Panc1 (cell line): ENCODE measurements around the gene GRAMD4. TPM values are rescaled to one million over a fixed set of nuclear protein-coding genes. Genes with fewer than 3 reads are reported as not detected.

Experiments used
- ATAC-seq: fragments of 200-7000 bp; cut with Tn5 transposase; 2 replicates; pipeline ENCODE4 v1.9.1; 2020; ENCODE audit warnings: mild to moderate bottlenecking, moderate library complexity
- BruUV-seq: library from RNA; stranded (reverse); fragments of 400-500 nt; replicated peaks from 2 replicates; lab custom pipeline; 2021; lab: Mats Ljungman, UMichigan
- CTCF ChIA-PET: fragments of 300-600 bp; sonication (Branson Sonifier 250); formaldehyde crosslinking; loops from one replicate; lab custom pipeline; 2022; ENCODE audit warnings: antibody characterized with exemption; lab: Charles Lee
- POLR2A ChIA-PET: fragments of 300-600 bp; sonication (Branson Sonifier 250); formaldehyde crosslinking; loops from one replicate; lab custom pipeline; 2022; ENCODE audit warnings: antibody characterized with exemption; lab: Charles Lee
- DNase-seq: peaks from one replicate; pipeline ENCODE4 v3.0.0-alpha.2; 2010; ENCODE audit warnings: low read depth, low spot score
- H3K27ac ChIP-seq: 2 replicates; pipeline ENCODE4 v1.5.1; 2011; ENCODE audit warnings: mild to moderate bottlenecking, low read length, inconsistent platforms
- H3K27me3 ChIP-seq: fragments of 200-500 bp; sonication (Bioruptor generic); 2 replicates; pipeline ENCODE4 v1.6.0; 2014; ENCODE audit warnings: low read length, inconsistent platforms; ENCODE audit not compliant: control insufficient read depth, insufficient read depth
- H3K36me3 ChIP-seq: fragments of 200-500 bp; sonication (Bioruptor generic); 2 replicates; pipeline ENCODE4 v1.5.1; 2014; ENCODE audit warnings: inconsistent platforms, mild to moderate bottlenecking, low read length, moderate library complexity; ENCODE audit not compliant: control insufficient read depth, insufficient read depth
- H3K4me1 ChIP-seq: 2 replicates; pipeline ENCODE4 v1.5.1; 2011; ENCODE audit warnings: inconsistent platforms, mild to moderate bottlenecking, low read length, moderate library complexity; ENCODE audit not compliant: control insufficient read depth, insufficient read depth
- H3K4me3 ChIP-seq, 2 experiments: 2 replicates each; pipeline ENCODE4 v1.5.1; 2011 to 2012; ENCODE audit warnings: low read depth in 2 of 2, low read length in 2 of 2, mild to moderate bottlenecking in 2 of 2, inconsistent platforms in 1 of 2, moderate library complexity in 1 of 2
- H3K9me3 ChIP-seq: fragments of 200-500 bp; sonication (Bioruptor generic); 2 replicates; pipeline ENCODE4 v1.5.1; 2014; ENCODE audit warnings: low read depth, mild to moderate bottlenecking, inconsistent platforms, low read length, moderate library complexity; ENCODE audit not compliant: control insufficient read depth, insufficient read depth
- CTCF ChIP-seq: fragments of 450-650 bp; IDR thresholded peaks from 2 replicates; pipeline ENCODE4 v1.5.1; 2017; ENCODE audit warnings: mild to moderate bottlenecking
- POLR2AphosphoS5 ChIP-seq: IDR thresholded peaks from 2 replicates; pipeline ENCODE4 v1.6.1; 2012; ENCODE audit warnings: mild to moderate bottlenecking, low read depth, low read length, moderate library complexity
- REST ChIP-seq, 2 experiments: IDR thresholded peaks; 2 replicates each; pipeline ENCODE4 v1.6.1; 2011 to 2012; ENCODE audit warnings: low read depth in 2 of 2, control low read depth in 1 of 2, low read length in 1 of 2, mild to moderate bottlenecking in 1 of 2, moderate library complexity in 1 of 2; ENCODE audit not compliant: insufficient read depth in 1 of 2
- SIN3A ChIP-seq: IDR thresholded peaks from 2 replicates; pipeline ENCODE4 v1.6.1; 2012; ENCODE audit warnings: low read depth, mild to moderate bottlenecking, low read length, moderate library complexity, borderline replicate concordance; ENCODE audit not compliant: insufficient read depth
- TCF7L2 ChIP-seq: IDR thresholded peaks from 2 replicates; pipeline ENCODE4 v1.6.1; 2011; ENCODE audit warnings: mild to moderate bottlenecking, low read depth, low read length, inconsistent platforms
- in situ Hi-C: cut with HindIII; loops from 2 replicates; pipeline ENCODE4 v1.10.0; 2016; ENCODE audit warnings: low sequenced_read_pairs, low pct_unique_long_range_greater_than_20kb
- intact Hi-C: fragments of 100-400 bp; cut with micrococcal nuclease; formaldehyde crosslinking; loops from one replicate; pipeline ENCODE4 v1.10.0; 2022; ENCODE audit not compliant: unreplicated experiment
- total RNA-seq: library from RNA; stranded (reverse); gene quantifications from one replicate; pipeline ENCODE4 v1.2.1, GENCODE V29; 2021; ENCODE audit not compliant: unreplicated experiment

Gene GRAMD4
- total RNA-seq, 1 experiment from 2014 or later = 30.8 TPM

- Histone ChIP-seq H3K36me3 (no peaks in the 10 kb centered on the region), H3K27ac (no peak overlapping the region), H3K27me3 (no peaks in the 10 kb centered on the region), H3K4me1 (no peaks in the 10 kb centered on the region), H3K4me3 (no peak overlapping the region), H3K9me3 (no peaks in the 10 kb centered on the region)
- DNase-seq = no peak
- ChIA-PET POLR2A (no interaction called here), CTCF (no interaction called here)
- no TSS peak for BruUV-seq
- no peak for ATAC-seq
- in situ Hi-C loops = no loop called here
- no peak for TF ChIP-seq POLR2AphosphoS5
- TF ChIP-seq REST (IDR thresholded peaks at IDR 0.05; ENCODE audit: insufficient read depth in 1 of 2, low read depth in 2 of 2, low read length in 1 of 2) = no peak
- no peak for TF ChIP-seq TCF7L2
- no peak for TF ChIP-seq CTCF
- TF ChIP-seq SIN3A = no peak
- intact Hi-C loops = no loop called here
Observed at GRCh38 chr22:46618667-46619066, 1.5 kb upstream of the GRAMD4 start.

GRCh38 chr22:46619240-46619829 lies 851 bp upstream of the GRAMD4 start:
- no peak overlapping the region for H3K27ac ChIP-seq
- intact Hi-C loops = no loop called here
- DNase-seq (no peak), ATAC-seq (no peak)
- in situ Hi-C loops = no loop called here
- H3K36me3 ChIP-seq = no peaks in the 10 kb centered on the region
- TF ChIP-seq CTCF = no peak
- TF ChIP-seq REST (IDR thresholded peaks at IDR 0.05; ENCODE audit: insufficient read depth in 1 of 2, low read depth in 2 of 2, low read length in 1 of 2) = no peak
- no peak for TF ChIP-seq SIN3A
- no peak for TF ChIP-seq POLR2AphosphoS5
- TF ChIP-seq TCF7L2 = no peak
- no TSS peak for BruUV-seq
- H3K4me1 ChIP-seq = no peaks in the 10 kb centered on the region
- no peak overlapping the region for H3K4me3 ChIP-seq
- CTCF ChIA-PET = no interaction called here
- no peaks in the 10 kb centered on the region for H3K9me3 ChIP-seq
- POLR2A ChIA-PET = no interaction called here
- H3K27me3 ChIP-seq = no peaks in the 10 kb centered on the region
